GM18861 (cell line): ENCODE measurements around the gene PIGP.
"Not testable (repeated sequence)": the region's sequence is repeated elsewhere in the genome, so short reads cannot be mapped to it uniquely, and the experiment has no call there.

Experiments used
- ATAC-seq: cut with Tn5 transposase; IDR thresholded peaks from one replicate; pipeline ENCODE4 v1.9.1; 2021; ENCODE audit not compliant: unreplicated experiment

The PIGP gene

DNA sequence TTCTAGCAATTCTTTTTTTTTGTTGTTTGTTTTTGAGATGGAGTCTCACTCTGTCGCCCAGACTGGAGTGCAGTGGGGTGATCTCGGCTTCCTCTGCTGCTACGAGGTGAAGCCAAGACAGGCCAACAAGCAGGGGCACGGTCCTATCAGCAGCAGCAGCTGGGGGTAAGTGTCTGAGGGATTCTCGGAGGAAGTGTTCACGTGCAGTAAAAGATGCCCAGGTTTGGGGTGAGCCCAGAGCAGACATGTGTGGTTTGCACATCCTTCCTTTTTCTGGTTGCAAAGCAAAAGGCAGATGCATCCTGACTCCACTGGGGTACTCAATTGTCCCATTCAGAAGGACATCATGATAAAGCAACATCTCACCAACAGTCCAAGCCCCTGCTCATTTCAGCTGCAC, 27.7 kb downstream of the PIGP start:
- ATAC-seq = no peak

GRCh38 chr21:37044643-37045042, 28.2 kb downstream of the PIGP start:
- no peak for ATAC-seq

GRCh38 chr21:37043818-37044217, 29.1 kb downstream of the PIGP start:
- ATAC-seq = no peak

DNA sequence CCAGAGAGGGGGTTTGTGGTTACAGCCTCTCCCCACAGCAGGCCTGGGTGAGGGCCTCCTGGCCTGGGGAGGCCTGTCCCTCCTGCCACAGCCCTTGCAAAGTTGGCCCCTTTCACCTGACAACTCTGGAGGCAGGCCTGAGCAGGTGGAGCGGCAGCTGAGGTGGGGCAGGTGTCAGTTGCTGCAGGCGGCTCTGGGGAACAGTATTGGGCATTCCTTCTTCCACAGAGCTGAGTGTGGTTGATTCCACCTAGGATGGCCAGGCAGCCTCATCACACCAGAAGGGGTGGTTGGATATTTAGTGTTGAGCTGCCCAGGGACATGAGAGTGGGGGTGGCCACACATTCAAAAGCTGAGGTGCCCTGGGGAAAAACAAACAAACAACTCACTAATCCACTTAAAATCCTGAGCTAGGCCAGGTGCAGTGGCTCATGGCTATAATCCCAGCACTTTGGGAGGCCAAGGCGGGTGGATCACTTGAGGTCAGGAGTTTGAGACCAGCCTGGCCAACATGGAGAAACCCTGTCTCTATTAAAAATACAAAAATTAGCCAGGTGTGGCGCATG, 31.1 kb downstream of the PIGP start:
- ATAC-seq = no peak

GRCh38 chr21:37040212-37040611, 32.7 kb downstream of the PIGP start:
- no peak for ATAC-seq

DNA sequence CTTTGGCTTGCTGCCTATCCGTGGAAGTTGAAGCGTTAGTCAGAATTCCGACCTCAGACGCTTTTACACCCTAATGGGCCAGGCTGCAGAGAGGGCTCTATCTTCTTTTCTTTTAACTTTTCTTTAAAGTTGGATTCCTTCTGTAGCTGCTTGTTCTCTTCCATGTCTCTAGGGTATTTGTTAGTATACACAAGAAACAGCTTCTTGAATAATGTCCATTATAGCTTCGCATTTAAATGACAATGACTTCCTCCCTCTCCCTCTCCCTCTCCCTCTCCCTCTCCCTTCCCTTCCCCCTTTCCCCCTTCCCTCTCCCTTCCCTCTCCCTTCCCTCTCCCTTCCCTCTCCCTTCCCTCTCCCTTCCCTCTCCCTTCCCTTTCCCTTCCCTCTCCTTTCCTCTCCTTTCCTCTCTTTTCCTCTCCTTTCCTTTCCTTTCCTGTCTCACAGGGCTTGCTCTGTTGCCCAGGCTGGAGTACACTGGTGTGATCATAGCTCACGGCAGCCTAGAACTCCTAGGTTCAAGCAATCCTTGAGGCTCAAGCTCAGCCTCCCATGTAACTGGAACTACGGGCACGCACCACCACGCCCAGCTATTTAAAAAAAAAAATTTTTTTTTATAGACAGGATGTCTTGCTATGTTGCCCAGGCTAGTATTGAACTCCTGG, 33.3 kb downstream of the PIGP start:
- no peak for ATAC-seq

DNA sequence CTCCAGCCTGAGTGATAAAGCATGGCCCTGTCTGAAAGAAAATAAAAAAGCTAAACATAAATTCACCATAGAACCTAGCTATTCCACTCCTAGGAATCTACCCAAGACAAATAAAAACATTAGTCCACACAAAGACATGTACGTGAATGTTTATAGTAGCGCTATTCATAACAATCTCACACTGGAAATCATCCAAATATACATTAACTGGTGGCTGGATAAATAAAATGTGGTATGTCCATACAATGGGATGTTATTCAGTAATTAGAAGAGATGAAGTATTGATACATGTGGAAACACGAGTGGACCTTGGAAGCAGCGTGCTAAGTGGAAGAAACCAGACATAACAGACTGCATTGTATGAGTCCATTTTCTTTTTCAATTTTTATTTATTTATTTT, 36.7 kb downstream of the PIGP start:
- no peak for ATAC-seq

GRCh38 chr21:37034394-37034793, 38.5 kb downstream of the PIGP start:
- not testable (repeated sequence) for ATAC-seq

GRCh38 chr21:37032877-37033471, 39.9 kb downstream of the PIGP start:
- no peak for ATAC-seq

- no peak for ATAC-seq
These were observed 40.6 kb downstream of the PIGP start for GRCh38 chr21:37032293-37032692.

- ATAC-seq = no peak
These were observed 42.0 kb downstream of the PIGP start for GRCh38 chr21:37030864-37031263.

DNA sequence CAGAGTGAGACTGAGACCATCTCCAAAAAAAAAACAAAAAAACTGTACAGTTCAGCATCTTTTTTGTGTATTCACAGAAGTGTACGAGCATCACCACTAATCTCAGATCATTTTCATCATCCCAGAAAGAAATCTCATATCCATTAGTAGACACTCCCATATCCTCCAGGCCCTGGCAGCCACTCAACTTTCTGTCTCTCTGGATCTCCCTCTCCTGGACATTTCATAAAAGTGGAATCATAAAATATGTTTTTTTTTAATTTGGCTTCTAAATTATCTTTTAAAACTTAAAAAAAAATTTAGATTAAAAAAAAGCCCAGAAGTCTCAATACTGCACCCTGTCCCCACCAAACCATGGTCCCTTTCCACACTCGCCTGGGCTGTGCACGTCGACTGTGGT, 44.3 kb downstream of the PIGP start:
- no peak for ATAC-seq

DNA sequence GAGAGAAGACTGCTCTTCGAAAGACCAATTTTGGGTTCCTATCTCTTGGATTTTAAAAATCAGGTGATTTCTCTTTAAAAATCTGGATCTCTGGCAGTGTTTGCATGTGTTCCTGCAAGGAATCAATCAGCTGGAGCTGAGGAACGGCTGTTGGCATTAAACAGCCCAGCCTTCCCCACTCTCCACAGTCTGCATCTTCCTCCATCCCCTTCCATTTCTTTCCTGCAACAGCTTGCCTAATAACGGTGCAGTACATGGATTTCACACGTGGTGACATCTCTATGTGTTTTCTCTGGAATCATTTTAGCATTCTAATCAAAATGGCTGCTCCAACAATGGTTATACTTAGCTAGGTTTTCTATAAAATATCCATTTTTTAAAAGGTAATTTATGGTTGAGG, 46.4 kb downstream of the PIGP start:
- ATAC-seq = no peak

- no peak for ATAC-seq
These were observed 54.8 kb downstream of the PIGP start for GRCh38 chr21:37017951-37018679.
